Effector memory CD4-positive, alpha-beta T cell (primary cell): ENCODE results near the gene SMYD3.

ENCODE experiments used
- DNase-seq, 3 donors: peaks; one replicate each; pipeline ENCODE4 v3.0.0-alpha.2; 2020
- H3K27ac ChIP-seq: 2 replicates; pipeline ENCODE4 v1.7.0; 2013; ENCODE audit warnings: mild to moderate bottlenecking, low read length, moderate library complexity; ENCODE audit not compliant: insufficient read depth, poor library complexity, severe bottlenecking
- H3K27me3 ChIP-seq: replicated peaks from 2 replicates; pipeline ENCODE4 v1.7.0; 2013; ENCODE audit warnings: mild to moderate bottlenecking, low read length; ENCODE audit not compliant: insufficient read depth, control insufficient read depth, poor library complexity, severe bottlenecking
- H3K36me3 ChIP-seq: 2 replicates; pipeline ENCODE4 v1.7.0; 2013; ENCODE audit warnings: mild to moderate bottlenecking, low read length, moderate library complexity; ENCODE audit not compliant: control insufficient read depth, insufficient read depth
- H3K4me1 ChIP-seq: 2 replicates; pipeline ENCODE4 v1.7.0; 2013; ENCODE audit warnings: low read length, mild to moderate bottlenecking; ENCODE audit not compliant: control insufficient read depth, insufficient read depth, poor library complexity, severe bottlenecking
- H3K4me3 ChIP-seq: 2 replicates; pipeline ENCODE4 v1.7.0; 2013; ENCODE audit warnings: low read length, low read depth, mild to moderate bottlenecking; ENCODE audit not compliant: insufficient read depth, poor library complexity, severe bottlenecking
- H3K9me3 ChIP-seq: 2 replicates; pipeline ENCODE4 v1.7.0; 2013; ENCODE audit warnings: mild to moderate bottlenecking, low read length, moderate library complexity; ENCODE audit not compliant: control insufficient read depth

Gene SMYD3

DNA sequence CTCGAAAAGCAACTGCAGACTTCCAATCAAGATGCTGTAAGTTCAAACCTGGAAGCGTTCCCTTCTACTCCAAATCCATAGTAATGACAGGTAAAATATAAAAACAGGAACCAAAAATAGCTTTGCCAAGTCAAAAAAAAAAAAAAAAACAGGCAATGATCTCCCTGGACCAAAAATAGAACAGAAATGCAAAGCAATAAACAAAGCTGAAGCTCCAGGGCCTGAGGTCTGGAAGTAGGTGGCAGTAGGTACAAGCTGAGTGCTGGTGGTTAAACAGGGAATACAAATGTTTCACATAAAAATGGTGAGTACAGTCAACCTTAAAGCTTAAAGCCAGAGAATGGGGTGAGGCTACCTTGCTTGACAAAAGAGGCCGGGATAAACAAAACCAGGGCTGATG is 610.8 kb downstream of the SMYD3 start:
- Histone ChIP-seq H3K9me3 (no peaks in the 10 kb centered on the region), H3K27ac (no peak overlapping the region), H3K27me3 (no peaks in the 10 kb centered on the region), H3K4me1 (no peaks in the 10 kb centered on the region), H3K36me3 (no peaks in the 10 kb centered on the region), H3K4me3 (no peak overlapping the region)
- DNase-seq, result no peak

DNA sequence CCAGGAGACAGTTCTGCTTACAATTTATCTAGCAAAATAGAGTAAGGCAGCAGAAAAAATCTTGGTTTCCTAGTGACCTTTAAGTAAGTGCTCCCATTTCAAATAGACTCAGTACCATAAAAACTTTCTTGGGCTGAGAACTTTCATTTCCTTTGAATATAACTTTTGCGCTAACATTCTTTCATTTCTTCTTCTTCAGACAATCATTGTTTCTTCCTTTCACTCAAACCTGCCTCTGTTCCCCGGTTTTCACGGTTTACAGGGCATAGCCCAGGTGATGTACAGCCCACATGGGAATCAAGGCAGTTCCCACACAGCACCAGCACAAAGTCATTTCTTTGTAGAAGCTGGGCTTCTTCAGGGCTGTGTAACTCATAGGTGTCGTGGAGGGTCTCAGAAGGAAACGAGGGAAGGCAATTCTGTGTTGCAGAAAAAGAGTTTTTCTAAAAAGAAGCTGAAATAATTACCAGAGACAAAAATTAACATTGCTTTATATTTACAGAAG is 611.6 kb downstream of the SMYD3 start:
- no peaks in the 10 kb centered on the region for H3K27me3 ChIP-seq
- DNase-seq, result no peak
- no peak overlapping the region for H3K4me3 ChIP-seq
- no peaks in the 10 kb centered on the region for H3K9me3 ChIP-seq
- no peaks in the 10 kb centered on the region for H3K36me3 ChIP-seq
- H3K4me1 ChIP-seq, result no peaks in the 10 kb centered on the region
- H3K27ac ChIP-seq, result no peak overlapping the region

DNA sequence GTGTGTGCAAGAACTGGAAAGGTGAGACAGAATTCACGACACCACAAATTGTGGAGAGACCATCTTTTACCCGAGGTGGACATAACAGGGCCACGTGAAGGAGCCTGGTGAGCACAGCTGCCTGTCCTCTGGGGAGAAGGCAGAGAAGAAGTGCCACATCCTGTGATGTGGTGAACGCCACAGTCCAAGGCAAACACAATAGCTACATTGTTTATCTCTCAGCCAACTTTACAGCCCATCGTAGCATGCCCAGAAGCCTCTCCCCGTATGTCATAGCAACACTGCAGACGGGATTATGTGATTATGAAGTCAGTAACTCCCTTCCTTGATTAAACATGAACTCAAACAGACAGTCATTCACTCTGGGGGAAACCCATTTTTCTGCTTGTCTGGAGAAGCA is 612.2 kb downstream of the SMYD3 start:
- Histone ChIP-seq H3K9me3 (no peaks in the 10 kb centered on the region), H3K4me1 (no peaks in the 10 kb centered on the region), H3K36me3 (no peaks in the 10 kb centered on the region), H3K27me3 (no peaks in the 10 kb centered on the region), H3K27ac (no peak overlapping the region), H3K4me3 (no peak overlapping the region)
- DNase-seq, result no peak

DNA sequence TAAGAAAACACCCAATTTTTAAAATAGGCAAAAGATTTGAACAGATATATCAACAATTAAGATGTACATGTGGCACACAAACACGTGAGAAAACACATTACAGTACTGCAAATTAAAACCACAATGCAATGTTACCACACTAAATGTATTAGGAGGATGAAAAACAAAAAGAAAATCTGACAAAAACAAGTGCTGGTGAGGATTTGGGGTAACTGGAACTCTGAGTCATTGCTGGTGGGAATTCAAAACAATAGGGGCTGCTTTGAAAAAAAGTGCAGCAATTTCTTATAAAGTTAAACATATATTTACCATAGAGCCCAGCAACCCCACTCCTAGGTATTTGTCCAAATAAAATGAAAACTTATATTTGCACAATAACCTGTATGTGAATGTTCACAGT is 614.1 kb downstream of the SMYD3 start:
- Histone ChIP-seq H3K4me1 (no peaks in the 10 kb centered on the region), H3K27me3 (no peaks in the 10 kb centered on the region)
- no peak for DNase-seq

DNA sequence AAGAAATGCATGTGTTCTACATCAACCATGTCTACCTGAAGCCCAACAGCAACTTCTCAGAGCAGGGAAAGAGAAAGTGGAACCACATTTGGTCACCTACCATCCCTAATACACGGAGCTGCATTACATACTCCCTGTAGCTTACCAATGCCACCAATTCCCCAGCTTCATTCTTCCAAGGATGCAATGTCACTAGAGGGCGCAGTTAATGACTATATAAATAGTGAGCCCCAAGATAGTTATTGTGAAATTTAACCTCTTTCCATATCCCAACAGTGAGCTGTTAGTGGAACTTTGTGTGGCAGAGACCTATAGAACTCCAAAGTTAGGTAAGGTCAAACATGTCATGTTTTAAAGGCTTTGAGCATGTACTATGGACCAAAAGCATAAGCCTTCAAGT is 618.3 kb downstream of the SMYD3 start:
- Histone ChIP-seq H3K36me3 (no peaks in the 10 kb centered on the region), H3K9me3 (no peaks in the 10 kb centered on the region), H3K27me3 (no peaks in the 10 kb centered on the region), H3K27ac (no peak overlapping the region), H3K4me1 (no peaks in the 10 kb centered on the region), H3K4me3 (no peak overlapping the region)
- DNase-seq, result no peak

More for the DNA sequence above, 614.1 kb downstream of the SMYD3 start:
- Histone ChIP-seq H3K27ac (no peak overlapping the region), H3K36me3 (no peaks in the 10 kb centered on the region), H3K4me3 (no peak overlapping the region), H3K9me3 (no peaks in the 10 kb centered on the region)

DNA sequence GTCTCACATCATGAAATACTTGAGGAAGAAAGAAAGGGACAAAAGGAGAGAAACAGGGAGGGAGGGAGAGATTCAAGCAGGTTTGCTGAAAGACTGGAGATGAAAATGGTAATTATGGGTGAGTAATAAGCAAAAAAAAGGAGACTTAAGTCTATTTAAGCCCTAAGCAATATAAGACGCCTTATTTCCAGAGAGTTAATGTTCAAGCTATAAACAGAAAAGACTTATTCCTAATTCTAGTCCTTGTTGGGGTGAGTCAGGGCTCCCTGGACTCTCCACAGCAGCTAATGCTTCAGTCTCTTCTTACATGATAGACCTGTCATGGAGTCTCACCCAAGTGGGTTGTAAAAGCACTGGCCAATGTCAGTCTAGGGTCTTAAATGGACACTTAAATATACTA is 619.2 kb downstream of the SMYD3 start:
- no peak overlapping the region for H3K4me3 ChIP-seq
- no peaks in the 10 kb centered on the region for H3K36me3 ChIP-seq
- H3K27me3 ChIP-seq, result no peaks in the 10 kb centered on the region
- no peak overlapping the region for H3K27ac ChIP-seq
- no peaks in the 10 kb centered on the region for H3K9me3 ChIP-seq
- H3K4me1 ChIP-seq, result no peaks in the 10 kb centered on the region
- no peak for DNase-seq

DNA sequence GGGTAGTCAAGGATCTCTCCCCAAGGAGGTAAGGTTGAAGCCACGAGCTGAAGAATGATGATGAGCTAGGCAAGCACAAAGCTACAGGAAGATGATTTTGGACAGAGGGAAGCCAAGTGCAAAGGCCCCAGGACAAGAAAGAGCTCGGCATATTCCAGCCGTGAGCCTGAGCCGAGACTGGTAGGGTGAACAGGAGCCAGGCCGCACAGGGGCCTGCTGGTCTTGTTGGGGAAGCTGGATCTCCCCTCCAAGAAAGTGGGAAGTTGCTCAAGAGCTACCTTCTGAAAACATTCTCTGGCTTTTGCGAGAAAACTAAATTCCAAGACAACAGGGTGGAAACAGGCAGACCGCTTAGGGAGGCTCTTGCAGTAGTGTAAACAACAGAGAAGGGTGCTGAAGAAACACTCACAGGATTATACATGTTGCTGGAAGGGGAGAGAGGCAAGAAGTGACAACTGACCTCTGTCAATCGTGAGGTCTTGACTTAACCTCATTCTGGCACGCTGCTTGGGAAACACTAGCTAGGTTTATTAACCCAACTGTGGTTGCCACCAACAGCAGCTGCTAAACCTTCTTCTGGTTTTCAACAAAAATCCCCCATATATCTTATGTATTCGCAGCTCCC is 625.2 kb downstream of the SMYD3 start:
- Histone ChIP-seq H3K27ac (no peak overlapping the region), H3K4me1 (no peaks in the 10 kb centered on the region), H3K36me3 (no peaks in the 10 kb centered on the region), H3K4me3 (no peak overlapping the region), H3K9me3 (no peaks in the 10 kb centered on the region), H3K27me3 (no peaks in the 10 kb centered on the region)
- no peak for DNase-seq

DNA sequence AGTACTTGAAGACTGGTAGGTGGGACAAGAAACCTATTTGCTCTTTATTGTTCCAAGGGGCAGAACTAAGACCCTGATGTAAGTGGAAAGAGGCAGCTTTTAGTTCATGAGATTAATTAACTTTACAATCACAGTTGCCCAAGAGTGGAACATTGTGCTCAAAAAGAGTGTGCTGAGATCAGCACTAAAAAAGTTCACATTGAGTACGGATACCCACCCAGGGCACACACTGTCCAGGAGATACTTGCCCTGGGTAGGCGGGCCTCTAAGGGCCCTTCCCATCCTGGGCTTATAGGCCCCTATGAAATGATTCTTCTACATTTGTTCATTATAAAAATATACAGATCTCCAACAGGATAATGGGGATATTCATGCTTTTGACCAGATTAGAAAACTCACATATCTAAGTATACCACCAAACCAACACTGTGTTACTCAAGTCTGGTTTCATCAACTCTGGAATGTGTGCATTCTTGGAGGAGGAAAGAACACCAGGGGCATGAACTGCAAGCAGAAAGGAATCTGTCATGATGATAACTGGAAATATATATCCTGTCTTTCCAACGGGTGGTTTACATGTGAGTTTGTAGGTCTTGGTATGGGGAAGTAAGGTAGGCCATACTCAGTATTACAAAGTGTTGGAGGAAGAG is 626.2 kb downstream of the SMYD3 start:
- H3K27ac ChIP-seq, result no peak overlapping the region

DNA sequence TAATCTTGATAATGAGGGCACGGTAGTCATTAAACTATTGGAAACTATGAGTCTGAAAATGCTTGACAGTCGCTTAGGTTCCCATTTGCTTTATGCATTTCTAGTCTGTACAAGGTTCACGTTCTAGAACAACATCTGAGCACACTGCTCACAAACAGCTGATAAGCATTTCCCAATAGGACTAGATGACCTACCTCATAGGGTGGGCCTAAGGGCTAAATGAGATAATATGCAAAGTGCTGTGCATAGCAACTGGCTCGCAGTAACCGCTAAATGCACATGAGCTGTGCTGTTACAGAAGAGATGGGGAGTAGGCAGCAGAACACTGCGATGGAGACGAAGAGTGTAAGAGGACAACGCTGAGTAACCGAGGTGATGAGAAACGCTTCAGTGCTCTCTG is 628.0 kb downstream of the SMYD3 start:
- Histone ChIP-seq H3K36me3 (no peaks in the 10 kb centered on the region), H3K4me1 (no peaks in the 10 kb centered on the region), H3K9me3 (no peaks in the 10 kb centered on the region), H3K27ac (no peak overlapping the region), H3K27me3 (no peaks in the 10 kb centered on the region), H3K4me3 (no peak overlapping the region)
- no peak for DNase-seq

More for the DNA sequence above, 626.2 kb downstream of the SMYD3 start:
- Histone ChIP-seq H3K36me3 (no peaks in the 10 kb centered on the region), H3K9me3 (no peaks in the 10 kb centered on the region), H3K4me3 (no peak overlapping the region), H3K27me3 (no peaks in the 10 kb centered on the region), H3K4me1 (no peaks in the 10 kb centered on the region)
- DNase-seq, result no peak

DNA sequence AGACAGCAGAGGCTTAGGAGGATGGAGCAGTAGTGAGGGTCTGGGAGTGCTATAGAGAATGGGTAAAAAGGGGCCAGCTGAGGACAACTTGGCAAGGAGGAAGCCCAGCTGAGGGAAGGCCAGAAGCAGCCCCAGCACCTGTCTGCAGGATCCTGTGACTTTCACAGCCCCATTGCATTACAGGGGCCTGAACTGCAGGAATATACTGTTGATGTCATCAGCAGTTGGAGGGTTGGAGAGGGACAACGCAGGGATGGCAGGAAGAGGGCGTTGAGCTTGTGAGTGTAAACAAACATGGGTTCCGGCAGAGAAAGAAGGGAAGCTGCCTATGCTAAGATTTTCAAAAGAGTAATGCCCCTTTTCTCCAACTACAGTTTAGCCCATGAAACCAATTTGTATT is 628.5 kb downstream of the SMYD3 start:
- Histone ChIP-seq H3K9me3 (no peaks in the 10 kb centered on the region), H3K4me3 (no peak overlapping the region), H3K27ac (no peak overlapping the region), H3K27me3 (no peaks in the 10 kb centered on the region), H3K36me3 (no peaks in the 10 kb centered on the region), H3K4me1 (no peaks in the 10 kb centered on the region)
- no peak for DNase-seq
